Lower leg skin (tissue), 4 donors: ENCODE measurements around the gene RAG1. TPM values are rescaled to one million over a fixed set of nuclear protein-coding genes. Genes with fewer than 3 reads are reported as not detected.

Source experiments
- DNase-seq, 2 donors: peaks; one replicate each; pipeline ENCODE4 v3.0.0-alpha.2; 2019; ENCODE audit warnings: low spot score in 2 of 2
- H3K4me3 ChIP-seq: fragments of 200-600 bp; sonication (generic); 2 replicates; pipeline ENCODE4 v1.5.1; 2017; ENCODE audit warnings: mild to moderate bottlenecking, low read depth; ENCODE audit not compliant: poor library complexity, severe bottlenecking
- CTCF ChIP-seq, 3 donors: fragments of 450-650 bp; IDR thresholded peaks; one replicate each; pipeline ENCODE4 v1.5.1; 2016; ENCODE audit warnings: antibody characterized with exemption in 3 of 3, mild to moderate bottlenecking in 3 of 3, moderate library complexity in 2 of 3
- POLR2A ChIP-seq, 2 donors: fragments of 450-650 bp; IDR thresholded peaks; one replicate each; pipeline ENCODE4 v1.6.1; 2016 to 2017; ENCODE audit warnings: antibody characterized with exemption in 2 of 2, mild to moderate bottlenecking in 1 of 2, moderate library complexity in 1 of 2
- WGBS, 2 donors: methylation state at CpG; one replicate each; pipeline ENCODE4 v1.1.5; 2018; 5-methylcytosine and 5-hydroxymethylcytosine counted together
- intact Hi-C: fragments of 100-400 bp; cut with DNase I; formaldehyde crosslinking; loops from one replicate; pipeline ENCODE4 v1.15.0; 2023; ENCODE audit warnings: low total_unique reads
- total RNA-seq, 4 donors: library from RNA; depleted of rRNA; stranded (reverse); fragments of >200 nt; gene quantifications; one replicate each; pipeline ENCODE4 v1.1.0, GENCODE V29; 2016

RAG1 gene
- total RNA-seq, 4 donors from 2014 or later, result 0.17 to 0.45 (median 0.39) TPM; not detected in 1

GRCh38 chr11:36565031-36565610 is 2.7 kb upstream of the RAG1 start:
- no peak overlapping the region for H3K4me3 ChIP-seq
- WGBS, 2 donors, result 62 to 65% methylated on average over 6 of the region's 6 CpGs
- intact Hi-C loops, result loop anchor here (10.0 kb wide), 1 partner anchor 110 kb away; no protein-coding TSS in a partner anchor

GRCh38 chr11:36566407-36567053 is 1.3 kb upstream of the RAG1 start:
- no peak for DNase-seq
- TF ChIP-seq CTCF (IDR thresholded peaks at IDR 0.05) (no peak), POLR2A (IDR thresholded peaks at IDR 0.05) (no peak)
- intact Hi-C loops, result loop anchor here (10.0 kb wide), 1 partner anchor 108 kb away; no protein-coding TSS in a partner anchor
- H3K4me3 ChIP-seq, result no peak overlapping the region
- WGBS, 2 donors, result 86% methylated on average over 4 of the region's 4 CpGs

More at GRCh38 chr11:36565031-36565610, 2.7 kb upstream of the RAG1 start:
- TF ChIP-seq POLR2A (IDR thresholded peaks at IDR 0.05) (no peak), CTCF (IDR thresholded peaks at IDR 0.05) (no peak)
- DNase-seq, result no peak

- 86 to 89% methylated on average over 4 of the region's 4 CpGs for WGBS, 2 donors
- no peak for DNase-seq
- TF ChIP-seq CTCF (IDR thresholded peaks at IDR 0.05) (no peak), POLR2A (IDR thresholded peaks at IDR 0.05) (no peak)
- no peak overlapping the region for H3K4me3 ChIP-seq
- intact Hi-C loops, result loop anchor here (10.0 kb wide), 1 partner anchor 106 kb away; no protein-coding TSS in a partner anchor
Measured at GRCh38 chr11:36569095-36569494, 1.3 kb downstream of the RAG1 start.

GRCh38 chr11:36574486-36574885 is 6.7 kb downstream of the RAG1 start:
- no peak for TF ChIP-seq POLR2A (IDR thresholded peaks at IDR 0.05)
- no peak for TF ChIP-seq CTCF (IDR thresholded peaks at IDR 0.05)
- intact Hi-C loops, result no loop called here
- DNase-seq, result no peak
- H3K4me3 ChIP-seq, result no peak overlapping the region
- 86 to 87% methylated on average over 8 of the region's 8 CpGs for WGBS, 2 donors

- intact Hi-C loops, result no loop called here
Measured at GRCh38 chr11:36577373-36577772, 9.6 kb downstream of the RAG1 start.

More at GRCh38 chr11:36577373-36577772, 9.6 kb downstream of the RAG1 start:
- no peak for TF ChIP-seq POLR2A (IDR thresholded peaks at IDR 0.05)
- TF ChIP-seq CTCF (IDR thresholded peaks at IDR 0.05), result no peak
- 76 to 83% methylated on average over 2 of the region's 2 CpGs for WGBS, 2 donors
- no peak overlapping the region for H3K4me3 ChIP-seq
- no peak for DNase-seq
